Neural progenitor cell (in vitro differentiated cells): ENCODE results near the gene KDM5B. TPM values are rescaled to one million over a fixed set of nuclear protein-coding genes. Genes with fewer than 3 reads are reported as not detected.

ENCODE experiments used
- DNase-seq: peaks from one replicate; pipeline ENCODE4 v3.0.0-alpha.2; 2016; ENCODE audit warnings: low spot score
- H2AFZ ChIP-seq: fragments of 200-600 bp; sonication (generic); replicated peaks from 2 replicates; pipeline ENCODE4 v1.6.1; 2016; ENCODE audit warnings: antibody characterized with exemption
- H3F3A ChIP-seq: fragments of 200-600 bp; sonication (generic); 2 replicates; pipeline ENCODE4 v1.6.1; 2016; ENCODE audit warnings: antibody characterized with exemption, low read depth
- H3K27ac ChIP-seq: fragments of 200-600 bp; sonication (generic); 2 replicates; pipeline ENCODE4 v1.5.1; 2016; ENCODE audit warnings: mild to moderate bottlenecking
- H3K27me3 ChIP-seq: fragments of 200-600 bp; sonication (generic); 2 replicates; pipeline ENCODE4 v1.6.1; 2016; ENCODE audit warnings: mild to moderate bottlenecking, moderate library complexity
- H3K36me3 ChIP-seq: fragments of 200-600 bp; sonication (generic); 2 replicates; pipeline ENCODE4 v1.5.1; 2016
- H3K4me1 ChIP-seq: fragments of 200-600 bp; sonication (generic); 2 replicates; pipeline ENCODE4 v1.6.1; 2016; ENCODE audit warnings: mixed run types
- H3K4me2 ChIP-seq: fragments of 200-600 bp; sonication (generic); 2 replicates; pipeline ENCODE4 v1.6.1; 2016
- H3K4me3 ChIP-seq: fragments of 200-600 bp; sonication (generic); 2 replicates; pipeline ENCODE4 v1.5.1; 2016
- H3K79me2 ChIP-seq: fragments of 200-600 bp; sonication (generic); 2 replicates; pipeline ENCODE4 v1.6.1; 2016; ENCODE audit warnings: low read depth
- H3K9ac ChIP-seq: fragments of 200-600 bp; sonication (generic); 2 replicates; pipeline ENCODE4 v1.6.1; 2016
- H3K9me3 ChIP-seq: fragments of 200-600 bp; sonication (generic); 2 replicates; pipeline ENCODE4 v1.5.1; 2016; ENCODE audit warnings: low read depth
- H4K20me1 ChIP-seq: fragments of 200-600 bp; sonication (generic); 2 replicates; pipeline ENCODE4 v1.6.1; 2016; ENCODE audit warnings: low read depth
- H3K27ac Mint-ChIP-seq: 3 replicates; pipeline ENCODE4 v1.8.0; 2021; ENCODE audit warnings: mixed read lengths
- H3K27me3 Mint-ChIP-seq: 2 replicates; pipeline ENCODE4 v1.8.0; 2022; ENCODE audit warnings: low read depth, mild to moderate bottlenecking, inconsistent platforms, moderate library complexity, mixed read lengths; ENCODE audit not compliant: insufficient read depth
- H3K36me3 Mint-ChIP-seq: 3 replicates; pipeline ENCODE4 v1.8.0; 2021; ENCODE audit warnings: mixed read lengths
- H3K4me1 Mint-ChIP-seq: 3 replicates; pipeline ENCODE4 v1.8.0; 2021; ENCODE audit warnings: mixed read lengths
- H3K4me3 Mint-ChIP-seq: 3 replicates; pipeline ENCODE4 v1.8.0; 2021; ENCODE audit warnings: mild to moderate bottlenecking, moderate library complexity, mixed read lengths
- H3K9me3 Mint-ChIP-seq: 3 replicates; pipeline ENCODE4 v1.8.0; 2020; ENCODE audit warnings: mixed read lengths
- EZH2 ChIP-seq: fragments of 200-600 bp; sonication (generic); IDR thresholded peaks from 2 replicates; pipeline ENCODE4 v1.6.1; 2017; ENCODE audit warnings: antibody characterized with exemption, mild to moderate bottlenecking, moderate library complexity
- EZH2phosphoT487 ChIP-seq: fragments of 200-600 bp; sonication (generic); IDR thresholded peaks from 2 replicates; pipeline ENCODE4 v1.6.1; 2017; ENCODE audit warnings: antibody characterized with exemption
- total RNA-seq: library from RNA; depleted of rRNA; stranded (reverse); fragments of >200 nt; gene quantifications from 2 replicates; pipeline ENCODE4 v1.2.3, GENCODE V29; 2015; ENCODE audit warnings: low replicate concordance
- TF ChIP-seq, protein P1 (sequence below): fragments of 200-600 bp; sonication (generic); IDR thresholded peaks from 2 replicates; pipeline ENCODE4 v1.5.1; 2017; ENCODE audit warnings: antibody characterized with exemption, mild to moderate bottlenecking

KDM5B gene
- total RNA-seq, 1 donor from 2014 or later: 283 TPM

DNA sequence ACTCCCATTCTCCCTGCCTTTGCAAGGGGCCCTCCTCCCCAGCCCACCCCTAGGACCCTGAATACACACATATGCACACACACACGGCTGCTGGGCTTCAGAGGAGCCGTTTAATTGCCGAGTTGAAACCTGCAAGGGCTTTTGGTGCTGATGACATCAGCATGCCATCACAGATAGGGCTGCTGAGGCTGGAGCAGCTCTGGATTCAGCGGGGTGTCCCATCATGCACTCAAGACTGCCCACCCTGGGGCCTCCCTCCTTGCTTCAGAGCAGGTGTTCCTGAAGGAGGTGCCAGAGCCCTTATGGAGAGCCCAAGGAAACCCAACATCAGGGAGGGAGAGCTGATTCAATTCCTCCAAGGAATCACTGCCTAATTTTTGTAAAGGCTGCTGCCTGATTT lies 103.6 kb downstream of the KDM5B start:
- no peaks in the 10 kb centered on the region for H3K9me3 ChIP-seq
- peaks cover 18% of the 10 kb centered on the region for H3K4me1 Mint-ChIP-seq
- no peak for DNase-seq
- H3K4me3 Mint-ChIP-seq: no peak overlapping the region
- H3K79me2 ChIP-seq: no peaks in the 10 kb centered on the region
- H3K36me3 Mint-ChIP-seq: no peaks in the 10 kb centered on the region
- no peaks in the 10 kb centered on the region for H3K36me3 ChIP-seq
- H3K4me2 ChIP-seq: no peak overlapping the region
- H3K4me3 ChIP-seq: no peak overlapping the region
- H3K27ac Mint-ChIP-seq: no peak overlapping the region
- no peaks in the 10 kb centered on the region for H4K20me1 ChIP-seq
- H3K9ac ChIP-seq: no peak overlapping the region
- H2AFZ ChIP-seq: no peak overlapping the region
- TF ChIP-seq EZH2: no peak
- no peak for TF ChIP-seq EZH2phosphoT487
- TF ChIP-seq, protein P1, sequence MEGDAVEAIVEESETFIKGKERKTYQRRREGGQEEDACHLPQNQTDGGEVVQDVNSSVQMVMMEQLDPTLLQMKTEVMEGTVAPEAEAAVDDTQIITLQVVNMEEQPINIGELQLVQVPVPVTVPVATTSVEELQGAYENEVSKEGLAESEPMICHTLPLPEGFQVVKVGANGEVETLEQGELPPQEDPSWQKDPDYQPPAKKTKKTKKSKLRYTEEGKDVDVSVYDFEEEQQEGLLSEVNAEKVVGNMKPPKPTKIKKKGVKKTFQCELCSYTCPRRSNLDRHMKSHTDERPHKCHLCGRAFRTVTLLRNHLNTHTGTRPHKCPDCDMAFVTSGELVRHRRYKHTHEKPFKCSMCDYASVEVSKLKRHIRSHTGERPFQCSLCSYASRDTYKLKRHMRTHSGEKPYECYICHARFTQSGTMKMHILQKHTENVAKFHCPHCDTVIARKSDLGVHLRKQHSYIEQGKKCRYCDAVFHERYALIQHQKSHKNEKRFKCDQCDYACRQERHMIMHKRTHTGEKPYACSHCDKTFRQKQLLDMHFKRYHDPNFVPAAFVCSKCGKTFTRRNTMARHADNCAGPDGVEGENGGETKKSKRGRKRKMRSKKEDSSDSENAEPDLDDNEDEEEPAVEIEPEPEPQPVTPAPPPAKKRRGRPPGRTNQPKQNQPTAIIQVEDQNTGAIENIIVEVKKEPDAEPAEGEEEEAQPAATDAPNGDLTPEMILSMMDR: no peak
- peaks cover 47% of the 10 kb centered on the region for H3K27me3 Mint-ChIP-seq
- no peaks in the 10 kb centered on the region for H3K9me3 Mint-ChIP-seq
- peaks cover 65% of the 10 kb centered on the region for H3K27me3 ChIP-seq
- H3K4me1 ChIP-seq: peaks cover 11% of the 10 kb centered on the region
- H3F3A ChIP-seq: no peaks in the 10 kb centered on the region
- no peak overlapping the region for H3K27ac ChIP-seq

DNA sequence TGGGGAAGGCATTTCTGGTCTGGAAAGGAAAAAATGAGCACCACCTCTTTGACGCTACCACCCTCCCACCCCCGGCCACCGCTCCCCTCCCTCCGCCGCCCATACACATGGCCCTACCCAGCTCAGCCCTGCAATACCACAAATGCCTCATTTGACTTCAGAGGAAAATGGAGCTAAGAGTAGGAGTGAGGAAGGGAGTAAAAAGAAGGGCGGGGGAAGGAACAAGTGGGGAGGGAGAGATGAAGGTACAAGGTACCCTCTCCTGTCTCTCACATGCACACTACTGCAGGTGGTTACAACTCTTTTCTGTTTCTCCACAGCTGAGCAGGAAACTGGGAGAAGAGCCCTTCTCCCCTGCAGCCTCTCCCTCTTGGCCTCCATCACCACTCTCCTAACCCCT lies 105.0 kb downstream of the KDM5B start:
- peaks cover 12% of the 10 kb centered on the region for H3K4me1 Mint-ChIP-seq
- no peak overlapping the region for H3K9ac ChIP-seq
- H3K36me3 ChIP-seq: no peaks in the 10 kb centered on the region
- no peaks in the 10 kb centered on the region for H3F3A ChIP-seq
- no peak overlapping the region for H3K4me3 Mint-ChIP-seq
- H3K9me3 ChIP-seq: no peaks in the 10 kb centered on the region
- H3K27me3 Mint-ChIP-seq: peaks cover 39% of the 10 kb centered on the region
- no peaks in the 10 kb centered on the region for H4K20me1 ChIP-seq
- no peak overlapping the region for H3K27ac Mint-ChIP-seq
- H3K4me3 ChIP-seq: no peak overlapping the region
- DNase-seq: no peak
- TF ChIP-seq EZH2phosphoT487: no peak
- H3K9me3 Mint-ChIP-seq: no peaks in the 10 kb centered on the region
- H3K27me3 ChIP-seq: peaks cover 51% of the 10 kb centered on the region
- no peaks in the 10 kb centered on the region for H3K79me2 ChIP-seq
- H3K27ac ChIP-seq: no peak overlapping the region
- no peak overlapping the region for H2AFZ ChIP-seq
- no peaks in the 10 kb centered on the region for H3K36me3 Mint-ChIP-seq
- no peak overlapping the region for H3K4me2 ChIP-seq
- peaks cover 5% of the 10 kb centered on the region for H3K4me1 ChIP-seq

DNA sequence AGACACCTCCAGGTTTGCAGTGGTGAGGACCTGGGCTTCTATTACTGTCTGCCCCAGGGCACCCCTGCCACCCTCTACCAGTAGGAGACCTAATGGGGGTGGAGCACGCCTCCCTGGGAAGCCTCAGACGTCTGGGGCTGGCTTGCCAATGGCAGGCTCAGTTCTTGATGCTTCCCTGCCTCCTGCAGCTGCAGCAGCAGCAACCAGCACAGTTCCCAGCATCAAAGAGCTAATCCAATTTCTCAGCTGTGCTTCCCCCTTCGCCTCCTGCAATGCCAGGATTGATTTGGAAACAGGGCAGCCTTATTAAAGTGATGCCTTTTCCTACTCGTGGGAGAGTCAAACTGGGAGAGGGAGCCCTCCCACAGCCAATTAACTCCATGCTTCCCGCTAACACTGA lies 106.1 kb downstream of the KDM5B start:
- Mint-ChIP-seq H3K4me3 (no peak overlapping the region), H3K4me1 (peaks cover 12% of the 10 kb centered on the region), H3K36me3 (no peaks in the 10 kb centered on the region), H3K27ac (no peak overlapping the region), H3K27me3 (peaks cover 37% of the 10 kb centered on the region), H3K9me3 (no peaks in the 10 kb centered on the region)
- Histone ChIP-seq H3K36me3 (no peaks in the 10 kb centered on the region), H3K9ac (no peak overlapping the region), H3K27me3 (peaks cover 40% of the 10 kb centered on the region), H3K27ac (no peak overlapping the region), H4K20me1 (no peaks in the 10 kb centered on the region), H3K4me3 (no peak overlapping the region), H3K9me3 (no peaks in the 10 kb centered on the region), H3F3A (no peaks in the 10 kb centered on the region), H3K4me1 (peaks cover 5% of the 10 kb centered on the region), H3K4me2 (no peak overlapping the region), H2AFZ (no peak overlapping the region), H3K79me2 (no peaks in the 10 kb centered on the region)
- peak; percentile 39 for DNase-seq
- no peak for TF ChIP-seq EZH2
- no peak for TF ChIP-seq EZH2phosphoT487
- TF ChIP-seq, protein P1: no peak

DNA sequence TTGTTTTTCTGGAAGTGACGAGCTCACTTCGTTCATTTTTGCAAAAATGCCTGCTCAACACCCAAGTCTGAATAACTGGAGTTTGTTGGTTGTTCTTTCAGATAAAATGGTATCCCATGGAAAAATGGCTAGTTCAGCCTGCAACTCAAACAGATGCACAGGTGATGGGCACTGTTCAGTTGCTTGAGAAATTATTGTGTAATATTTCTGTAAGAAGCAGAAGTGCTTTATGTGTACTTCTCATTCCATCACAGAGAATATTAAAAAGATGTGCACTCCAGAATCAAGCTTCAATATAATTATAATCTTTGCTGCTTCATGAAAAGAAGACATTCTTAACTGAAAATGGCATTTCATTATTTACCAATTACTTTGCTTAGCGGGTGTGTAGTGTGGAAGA lies 107.0 kb downstream of the KDM5B start:
- H3K36me3 Mint-ChIP-seq: no peaks in the 10 kb centered on the region
- H3K4me1 ChIP-seq: peaks cover 5% of the 10 kb centered on the region
- no peaks in the 10 kb centered on the region for H3K9me3 ChIP-seq
- H3K9me3 Mint-ChIP-seq: no peaks in the 10 kb centered on the region
- H3K4me3 ChIP-seq: no peak overlapping the region
- peaks cover 35% of the 10 kb centered on the region for H3K27me3 Mint-ChIP-seq
- no peaks in the 10 kb centered on the region for H3K36me3 ChIP-seq
- no peak overlapping the region for H3K4me2 ChIP-seq
- no peaks in the 10 kb centered on the region for H3F3A ChIP-seq
- H3K79me2 ChIP-seq: no peaks in the 10 kb centered on the region
- peaks cover 12% of the 10 kb centered on the region for H3K4me1 Mint-ChIP-seq
- H3K27ac ChIP-seq: no peak overlapping the region
- no peaks in the 10 kb centered on the region for H4K20me1 ChIP-seq
- peaks cover 36% of the 10 kb centered on the region for H3K27me3 ChIP-seq
- no peak overlapping the region for H2AFZ ChIP-seq
- H3K4me3 Mint-ChIP-seq: no peak overlapping the region
- H3K9ac ChIP-seq: no peak overlapping the region
- no peak for DNase-seq
- no peak overlapping the region for H3K27ac Mint-ChIP-seq
- TF ChIP-seq EZH2 (no peak), EZH2phosphoT487 (no peak)
- TF ChIP-seq, protein P1: no peak
